H1 (cell line): Measurements from ENCODE around the gene ASXL1. TPM values are rescaled to one million over a fixed set of nuclear protein-coding genes. Genes with fewer than 3 reads are reported as not detected.

Experiments used
- BCL11A ChIP-seq, 2 experiments: IDR thresholded peaks; one replicate each; pipeline ENCODE4 v1.6.1; 2011; ENCODE audit warnings: low read depth in 2 of 2, low read length in 2 of 2, mild to moderate bottlenecking in 2 of 2
- CHD2 ChIP-seq: IDR thresholded peaks from 2 replicates; pipeline ENCODE4 v1.6.1; 2012; ENCODE audit warnings: low read length, improper control_type of control experiment
- CTBP2 ChIP-seq: IDR thresholded peaks from 2 replicates; pipeline ENCODE4 v1.7.0; 2011; ENCODE audit warnings: borderline replicate concordance, mild to moderate bottlenecking, moderate library complexity, mixed read lengths, low read length; ENCODE audit not compliant: insufficient read depth, insufficient read length
- EGR1 ChIP-seq: IDR thresholded peaks from 2 replicates; pipeline ENCODE4 v1.6.1; 2011; ENCODE audit warnings: low read depth, low read length, borderline replicate concordance
- GTF2F1 ChIP-seq: IDR thresholded peaks from 2 replicates; pipeline ENCODE4 v1.6.1; 2012; ENCODE audit warnings: low read depth, low read length, improper control_type of control experiment, borderline replicate concordance
- HDAC6 ChIP-seq: IDR thresholded peaks from one replicate; pipeline ENCODE4 v1.7.1; 2012; ENCODE audit warnings: low read depth, mild to moderate bottlenecking, inconsistent platforms, low read length, moderate library complexity
- RAD21 ChIP-seq, 2 experiments: IDR thresholded peaks in 1 of 2; conservative IDR thresholded peaks in 1 of 2; 2 replicates each; pipeline ENCODE4 v1.6.1; 2011; ENCODE audit warnings: low read depth in 2 of 2, low read length in 2 of 2, improper control_type of control experiment in 1 of 2, inconsistent platforms in 1 of 2, mild to moderate bottlenecking in 1 of 2, moderate library complexity in 1 of 2
- SIRT6 ChIP-seq: IDR thresholded peaks from one replicate; pipeline ENCODE4 v1.7.1; 2012; ENCODE audit warnings: low read length, inconsistent platforms
- SP4 ChIP-seq: IDR thresholded peaks from 2 replicates; pipeline ENCODE4 v1.6.1; 2012; ENCODE audit warnings: low read length, inconsistent platforms
- TAF7 ChIP-seq: optimal IDR thresholded peaks from 2 replicates; pipeline ENCODE3; 2011; ENCODE audit warnings: low read depth, mild to moderate bottlenecking, inconsistent platforms, low read length, moderate library complexity, borderline replicate concordance
- TEAD4 ChIP-seq: IDR thresholded peaks from 2 replicates; pipeline ENCODE4 v1.6.1; 2012; ENCODE audit warnings: low read depth, low read length, inconsistent platforms, mixed read lengths
- polyA plus RNA-seq, 7 experiments: library from polyadenylated mRNA; depleted of rRNA in 3 of 7; stranded (reverse) in 5 of 7; unstranded in 2 of 7; fragments of >200 nt in 5 of 7; fragments of 200-250 nt in 2 of 7; gene quantifications; 1 replicate in 5 of 7; 2 replicates in 1 of 7; 4 replicates in 1 of 7; pipeline versions ENCODE4 v1.2.1 to v1.2.3, GENCODE V29; 2011 to 2013; ENCODE audit warnings: missing spikeins in 2 of 7, mixed read lengths in 2 of 7
- total RNA-seq: library from RNA; stranded (reverse); fragmentation: NEBNext Ultra II Directional; extraction: Animal tissue kit (Norgen Biotek cat#: 25700); gene quantifications from 2 replicates; pipeline ENCODE4 v1.2.1, GENCODE V29; 2021
- TF ChIP-seq, protein P1 (sequence below): fragments of 300-600 bp; sonication (generic); IDR thresholded peaks from 2 replicates; pipeline ENCODE4 v1.7.1; 2012; ENCODE audit warnings: low read length, moderate library complexity, mild to moderate bottlenecking, inconsistent platforms; ENCODE audit not compliant: insufficient replicate concordance

Gene ASXL1
- total and polyA plus RNA-seq, 2 of the 8 experiments (the other 6 are each of a cell fraction or from before 2014, with no cell fraction given): 10.6 to 26.5 TPM

GRCh38 chr20:32315399-32315798 is 42.7 kb upstream of the ASXL1 start (continued):
- TF ChIP-seq, protein P1, sequence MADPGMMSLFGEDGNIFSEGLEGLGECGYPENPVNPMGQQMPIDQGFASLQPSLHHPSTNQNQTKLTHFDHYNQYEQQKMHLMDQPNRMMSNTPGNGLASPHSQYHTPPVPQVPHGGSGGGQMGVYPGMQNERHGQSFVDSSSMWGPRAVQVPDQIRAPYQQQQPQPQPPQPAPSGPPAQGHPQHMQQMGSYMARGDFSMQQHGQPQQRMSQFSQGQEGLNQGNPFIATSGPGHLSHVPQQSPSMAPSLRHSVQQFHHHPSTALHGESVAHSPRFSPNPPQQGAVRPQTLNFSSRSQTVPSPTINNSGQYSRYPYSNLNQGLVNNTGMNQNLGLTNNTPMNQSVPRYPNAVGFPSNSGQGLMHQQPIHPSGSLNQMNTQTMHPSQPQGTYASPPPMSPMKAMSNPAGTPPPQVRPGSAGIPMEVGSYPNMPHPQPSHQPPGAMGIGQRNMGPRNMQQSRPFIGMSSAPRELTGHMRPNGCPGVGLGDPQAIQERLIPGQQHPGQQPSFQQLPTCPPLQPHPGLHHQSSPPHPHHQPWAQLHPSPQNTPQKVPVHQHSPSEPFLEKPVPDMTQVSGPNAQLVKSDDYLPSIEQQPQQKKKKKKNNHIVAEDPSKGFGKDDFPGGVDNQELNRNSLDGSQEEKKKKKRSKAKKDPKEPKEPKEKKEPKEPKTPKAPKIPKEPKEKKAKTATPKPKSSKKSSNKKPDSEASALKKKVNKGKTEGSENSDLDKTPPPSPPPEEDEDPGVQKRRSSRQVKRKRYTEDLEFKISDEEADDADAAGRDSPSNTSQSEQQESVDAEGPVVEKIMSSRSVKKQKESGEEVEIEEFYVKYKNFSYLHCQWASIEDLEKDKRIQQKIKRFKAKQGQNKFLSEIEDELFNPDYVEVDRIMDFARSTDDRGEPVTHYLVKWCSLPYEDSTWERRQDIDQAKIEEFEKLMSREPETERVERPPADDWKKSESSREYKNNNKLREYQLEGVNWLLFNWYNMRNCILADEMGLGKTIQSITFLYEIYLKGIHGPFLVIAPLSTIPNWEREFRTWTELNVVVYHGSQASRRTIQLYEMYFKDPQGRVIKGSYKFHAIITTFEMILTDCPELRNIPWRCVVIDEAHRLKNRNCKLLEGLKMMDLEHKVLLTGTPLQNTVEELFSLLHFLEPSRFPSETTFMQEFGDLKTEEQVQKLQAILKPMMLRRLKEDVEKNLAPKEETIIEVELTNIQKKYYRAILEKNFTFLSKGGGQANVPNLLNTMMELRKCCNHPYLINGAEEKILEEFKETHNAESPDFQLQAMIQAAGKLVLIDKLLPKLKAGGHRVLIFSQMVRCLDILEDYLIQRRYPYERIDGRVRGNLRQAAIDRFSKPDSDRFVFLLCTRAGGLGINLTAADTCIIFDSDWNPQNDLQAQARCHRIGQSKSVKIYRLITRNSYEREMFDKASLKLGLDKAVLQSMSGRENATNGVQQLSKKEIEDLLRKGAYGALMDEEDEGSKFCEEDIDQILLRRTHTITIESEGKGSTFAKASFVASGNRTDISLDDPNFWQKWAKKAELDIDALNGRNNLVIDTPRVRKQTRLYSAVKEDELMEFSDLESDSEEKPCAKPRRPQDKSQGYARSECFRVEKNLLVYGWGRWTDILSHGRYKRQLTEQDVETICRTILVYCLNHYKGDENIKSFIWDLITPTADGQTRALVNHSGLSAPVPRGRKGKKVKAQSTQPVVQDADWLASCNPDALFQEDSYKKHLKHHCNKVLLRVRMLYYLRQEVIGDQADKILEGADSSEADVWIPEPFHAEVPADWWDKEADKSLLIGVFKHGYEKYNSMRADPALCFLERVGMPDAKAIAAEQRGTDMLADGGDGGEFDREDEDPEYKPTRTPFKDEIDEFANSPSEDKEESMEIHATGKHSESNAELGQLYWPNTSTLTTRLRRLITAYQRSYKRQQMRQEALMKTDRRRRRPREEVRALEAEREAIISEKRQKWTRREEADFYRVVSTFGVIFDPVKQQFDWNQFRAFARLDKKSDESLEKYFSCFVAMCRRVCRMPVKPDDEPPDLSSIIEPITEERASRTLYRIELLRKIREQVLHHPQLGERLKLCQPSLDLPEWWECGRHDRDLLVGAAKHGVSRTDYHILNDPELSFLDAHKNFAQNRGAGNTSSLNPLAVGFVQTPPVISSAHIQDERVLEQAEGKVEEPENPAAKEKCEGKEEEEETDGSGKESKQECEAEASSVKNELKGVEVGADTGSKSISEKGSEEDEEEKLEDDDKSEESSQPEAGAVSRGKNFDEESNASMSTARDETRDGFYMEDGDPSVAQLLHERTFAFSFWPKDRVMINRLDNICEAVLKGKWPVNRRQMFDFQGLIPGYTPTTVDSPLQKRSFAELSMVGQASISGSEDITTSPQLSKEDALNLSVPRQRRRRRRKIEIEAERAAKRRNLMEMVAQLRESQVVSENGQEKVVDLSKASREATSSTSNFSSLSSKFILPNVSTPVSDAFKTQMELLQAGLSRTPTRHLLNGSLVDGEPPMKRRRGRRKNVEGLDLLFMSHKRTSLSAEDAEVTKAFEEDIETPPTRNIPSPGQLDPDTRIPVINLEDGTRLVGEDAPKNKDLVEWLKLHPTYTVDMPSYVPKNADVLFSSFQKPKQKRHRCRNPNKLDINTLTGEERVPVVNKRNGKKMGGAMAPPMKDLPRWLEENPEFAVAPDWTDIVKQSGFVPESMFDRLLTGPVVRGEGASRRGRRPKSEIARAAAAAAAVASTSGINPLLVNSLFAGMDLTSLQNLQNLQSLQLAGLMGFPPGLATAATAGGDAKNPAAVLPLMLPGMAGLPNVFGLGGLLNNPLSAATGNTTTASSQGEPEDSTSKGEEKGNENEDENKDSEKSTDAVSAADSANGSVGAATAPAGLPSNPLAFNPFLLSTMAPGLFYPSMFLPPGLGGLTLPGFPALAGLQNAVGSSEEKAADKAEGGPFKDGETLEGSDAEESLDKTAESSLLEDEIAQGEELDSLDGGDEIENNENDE: no peak
- TF ChIP-seq BCL11A (IDR thresholded peaks at IDR 0.05; ENCODE audit: low read depth in 2 of 2, low read length in 2 of 2) (no peak), CTBP2 (no peak), GTF2F1 (no peak), HDAC6 (no peak), EGR1 (no peak), RAD21 (IDR thresholded peaks at IDR 0.05 in 1 of 2, conservative IDR thresholded peaks at IDR 0.05 in 1 of 2; ENCODE audit: low read depth in 2 of 2, low read length in 2 of 2) (no peak), SP4 (no peak), TEAD4 (no peak), TAF7 (no peak), SIRT6 (no peak), CHD2 (no peak)
